SW 1271 (cell line): ENCODE results near the gene ATF7IP.
A peak's percentile ranks its signal among the peaks of the same experiment; 100 is the strongest.

Source experiments
- DNase-seq, 2 experiments: peaks; one replicate each; lab custom pipeline; 2025; lab: John Stamatoyannopoulos, UW

Gene ATF7IP

DNA sequence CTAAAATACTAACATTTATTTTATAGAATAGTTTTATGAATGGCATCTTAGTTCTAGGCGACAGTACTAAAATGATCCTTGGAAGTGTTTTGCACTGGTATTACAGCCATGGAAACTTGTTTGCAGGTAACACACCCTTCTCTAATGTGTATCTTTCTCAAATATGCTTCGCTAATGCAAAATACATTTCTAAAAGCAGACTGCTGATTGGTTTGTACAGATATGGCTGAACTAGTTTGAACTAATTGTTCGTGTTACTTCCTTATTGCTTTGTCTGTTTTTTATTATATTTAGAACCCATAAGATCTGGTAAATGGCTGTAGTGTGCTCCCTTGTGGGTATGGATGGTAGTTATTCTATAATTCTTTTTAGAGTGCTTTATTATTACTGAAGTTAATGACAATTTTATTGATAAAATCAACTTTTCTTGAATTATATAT lies 53.0 kb downstream of the ATF7IP start:
- no peak for DNase-seq

DNA sequence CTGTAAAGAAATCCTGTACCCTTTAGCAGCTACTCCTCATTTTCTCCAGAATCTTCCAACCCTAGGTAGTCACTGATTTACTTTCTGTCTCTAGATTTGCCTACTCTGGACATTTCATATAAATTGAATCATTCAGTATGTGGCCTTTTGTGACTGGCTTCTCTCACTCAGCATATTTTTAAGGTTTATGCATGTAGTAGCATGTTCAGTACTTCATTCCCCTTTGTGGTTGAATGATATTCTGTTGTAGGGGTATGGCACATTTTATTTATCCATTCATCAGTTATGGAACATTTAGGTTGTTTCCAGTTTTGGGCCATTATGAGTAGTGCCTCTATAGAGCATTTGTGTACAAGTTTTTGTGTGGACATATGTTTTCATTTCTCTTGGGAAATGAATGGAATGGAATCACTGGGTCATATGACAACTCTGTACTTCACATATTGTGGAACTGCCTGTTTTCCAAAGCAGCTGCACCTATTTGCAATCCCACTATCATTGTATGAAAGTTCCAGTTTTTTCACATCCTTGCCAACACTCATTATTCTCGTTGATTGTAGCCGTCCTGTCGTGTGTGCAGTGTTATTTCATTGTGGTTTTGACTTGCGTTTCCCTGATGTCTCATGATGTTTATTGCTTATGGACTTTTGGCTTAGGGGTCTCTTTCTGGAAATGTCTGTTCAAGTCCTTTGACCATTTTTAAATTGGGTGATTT lies 57.2 kb downstream of the ATF7IP start:
- no peak for DNase-seq

DNA sequence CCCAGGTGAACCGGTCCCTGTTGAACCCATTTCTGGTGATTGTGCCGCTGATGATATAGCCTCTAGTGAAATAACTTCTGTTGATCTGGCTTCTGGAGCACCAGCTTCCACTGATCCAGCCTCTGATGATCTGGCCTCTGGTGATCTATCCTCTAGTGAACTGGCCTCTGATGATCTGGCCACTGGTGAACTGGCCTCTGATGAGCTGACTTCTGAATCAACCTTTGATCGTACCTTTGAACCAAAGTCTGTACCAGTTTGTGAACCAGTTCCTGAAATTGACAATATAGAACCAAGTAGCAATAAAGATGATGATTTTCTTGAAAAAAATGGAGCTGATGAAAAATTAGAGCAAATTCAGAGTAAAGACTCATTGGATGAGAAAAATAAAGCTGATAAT lies 59.1 kb downstream of the ATF7IP start:
- DNase-seq, result no peak

DNA sequence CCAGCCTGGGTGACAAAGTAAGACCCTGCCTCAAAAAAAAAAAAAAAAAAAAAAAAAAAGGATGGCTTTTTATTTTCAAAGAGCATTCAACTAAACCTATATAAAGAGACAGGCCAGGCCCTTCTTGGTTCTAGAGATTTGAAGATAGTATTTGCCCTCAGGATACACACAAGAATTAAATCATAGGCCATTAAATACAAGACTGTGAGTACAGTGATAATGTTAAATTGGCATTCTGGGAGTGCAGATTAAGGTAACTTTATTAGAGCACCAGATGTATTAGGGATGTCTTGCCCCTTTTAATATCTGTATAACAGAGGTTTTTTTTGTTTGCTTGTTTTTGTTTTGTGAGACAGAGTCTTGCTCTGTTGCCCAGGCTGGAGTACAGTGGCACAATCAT lies 61.3 kb downstream of the ATF7IP start:
- DNase-seq, result no peak

DNA sequence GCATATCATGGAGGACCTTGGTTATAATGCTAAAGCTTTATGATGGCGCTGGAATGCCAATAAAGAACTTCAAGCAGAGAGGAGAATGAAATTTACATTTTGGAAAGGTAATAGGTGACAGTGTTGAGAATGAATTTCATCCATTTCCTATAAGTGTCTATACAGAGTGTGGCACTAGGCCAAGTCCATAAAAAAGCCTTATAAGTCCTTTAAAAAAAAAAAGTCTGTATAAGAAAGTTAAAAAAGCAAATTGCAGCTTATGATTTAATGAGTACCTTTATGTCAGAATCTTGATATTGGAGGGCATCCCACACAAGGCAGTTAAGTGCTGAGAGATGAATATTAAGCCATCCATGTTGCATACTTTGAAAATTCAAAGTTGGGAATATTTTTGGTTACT lies 62.4 kb downstream of the ATF7IP start:
- DNase-seq, result no peak

DNA sequence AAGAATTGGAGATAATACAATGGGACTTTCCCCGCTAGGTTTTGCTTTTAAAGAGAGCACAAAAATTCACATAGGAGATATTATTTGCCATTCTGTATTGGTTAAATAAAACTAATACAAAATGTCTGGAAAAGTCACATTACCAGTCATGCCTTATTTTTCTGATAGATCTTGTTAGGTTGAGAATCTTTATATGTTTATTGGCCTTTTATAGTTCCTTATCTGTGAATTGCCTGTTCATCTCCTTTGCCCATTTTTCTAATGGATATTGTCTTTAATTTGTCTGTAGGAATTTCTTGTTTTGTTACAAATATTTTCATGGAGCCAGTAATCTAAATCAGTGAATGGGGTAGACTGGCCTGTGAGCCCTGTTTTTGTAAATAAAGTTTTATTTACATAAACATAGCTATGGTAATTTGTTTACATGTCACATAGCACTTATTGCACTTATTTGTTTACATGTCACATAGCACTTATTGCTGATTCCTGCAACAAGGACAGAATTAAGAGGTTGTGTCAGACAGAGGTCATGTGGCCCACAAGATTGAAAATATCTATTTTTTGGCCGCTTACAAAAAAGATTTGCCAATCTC lies 65.0 kb downstream of the ATF7IP start:
- no peak for DNase-seq

DNA sequence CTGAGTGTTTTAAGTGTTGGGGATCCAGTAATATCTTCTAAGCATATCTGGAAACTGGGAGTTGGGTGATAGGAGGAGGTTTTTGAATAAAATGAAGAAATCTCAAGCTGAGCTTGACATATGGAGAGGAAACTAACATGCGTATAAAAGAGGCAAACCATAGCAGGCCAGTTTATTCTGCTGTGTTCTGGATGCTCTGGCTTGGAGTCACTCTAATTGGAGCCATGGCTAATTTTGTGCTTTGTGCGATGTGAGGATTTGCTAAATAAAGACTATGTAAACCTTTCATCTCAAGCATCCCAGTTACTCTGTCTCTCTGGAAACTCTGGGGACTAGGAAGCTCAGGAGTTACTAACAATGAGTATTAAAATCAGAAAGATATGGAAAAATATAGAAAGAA lies 66.5 kb downstream of the ATF7IP start:
- no peak for DNase-seq

DNA sequence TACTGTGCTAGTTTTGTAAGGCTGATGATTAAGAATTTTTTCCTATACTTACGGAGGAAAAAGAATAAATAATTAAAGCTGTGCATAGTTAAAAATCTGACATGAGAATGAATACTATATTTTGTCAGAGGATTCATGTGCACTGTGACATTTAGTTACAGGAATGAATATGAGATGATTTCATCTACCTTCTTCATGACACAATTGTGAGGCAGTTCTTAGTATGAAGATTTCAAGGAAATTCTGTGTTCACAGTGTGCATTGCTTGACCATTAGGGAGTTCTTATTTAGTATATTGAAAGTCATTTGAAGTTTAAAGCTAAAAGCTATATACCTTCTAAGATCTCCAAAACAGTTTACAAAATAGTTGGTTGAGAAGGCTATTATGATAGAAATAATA lies 70.1 kb downstream of the ATF7IP start:
- no peak for DNase-seq

DNA sequence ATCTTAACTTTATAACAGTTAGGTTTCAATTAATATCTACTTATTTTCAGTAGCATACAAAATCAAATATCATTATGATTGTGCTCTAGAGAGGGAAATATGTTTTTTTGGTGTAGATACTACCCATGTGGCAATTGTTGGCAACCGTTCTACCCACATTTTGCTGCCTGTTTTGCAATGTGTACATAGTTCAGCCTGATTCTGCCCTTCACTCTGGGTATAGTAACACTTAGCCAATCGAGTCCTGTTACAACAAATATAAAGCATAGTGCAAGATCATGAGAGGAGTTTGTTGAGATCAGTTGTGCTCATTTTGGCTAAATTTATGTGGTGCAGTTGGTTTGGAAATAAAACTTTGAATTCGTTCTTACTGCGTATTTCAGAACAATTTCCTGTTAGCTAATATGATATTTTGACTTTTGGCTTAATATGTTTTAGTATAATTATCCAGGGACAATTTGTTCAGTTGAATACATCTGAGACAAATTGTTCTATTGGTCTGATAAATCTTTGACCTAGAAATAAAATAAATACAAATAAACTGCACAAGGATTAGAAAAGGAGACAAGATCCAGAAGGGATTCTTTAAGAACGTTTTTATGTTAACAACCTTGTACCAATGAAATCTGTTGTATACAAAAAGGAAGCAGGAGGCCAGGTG lies 76.9 kb downstream of the ATF7IP start:
- DNase-seq, result no peak

DNA sequence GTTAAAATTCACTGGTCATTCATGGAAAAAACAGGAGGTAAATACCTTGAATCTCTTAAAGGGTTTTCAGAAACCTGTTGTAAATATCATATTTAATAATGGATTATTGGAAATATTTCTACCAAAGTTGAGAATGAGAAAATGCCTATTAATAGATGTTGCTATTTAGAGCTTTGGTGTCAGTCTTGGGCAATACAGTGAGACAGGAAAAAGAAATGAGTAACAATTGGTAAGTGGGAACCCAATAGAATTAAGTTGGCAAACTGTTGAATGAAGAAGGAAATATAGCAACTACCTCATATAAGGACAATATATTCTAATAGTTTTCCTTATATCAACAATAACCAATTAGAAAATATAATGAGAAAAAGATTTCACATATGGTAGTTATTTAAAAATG lies 78.0 kb downstream of the ATF7IP start:
- DNase-seq, result no peak

DNA sequence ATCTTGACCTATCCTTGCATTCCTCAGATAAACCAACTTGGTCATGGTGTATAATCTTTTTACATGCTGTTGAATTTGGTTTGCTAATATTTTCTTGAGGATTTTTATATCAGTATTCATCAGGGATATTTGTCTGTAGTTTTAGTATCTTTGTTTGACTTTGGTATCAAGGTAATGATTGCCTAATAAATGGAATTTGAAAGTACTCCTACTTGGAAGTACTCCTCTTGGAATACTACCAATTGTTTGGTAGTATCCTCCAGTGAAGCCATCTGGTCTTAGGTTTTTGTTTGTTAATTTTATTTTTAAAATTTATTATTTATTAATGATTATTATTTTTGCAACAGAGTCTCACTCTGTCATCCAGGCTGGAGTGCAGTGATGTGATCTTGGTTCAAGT lies 85.0 kb downstream of the ATF7IP start:
- no peak for DNase-seq

DNA sequence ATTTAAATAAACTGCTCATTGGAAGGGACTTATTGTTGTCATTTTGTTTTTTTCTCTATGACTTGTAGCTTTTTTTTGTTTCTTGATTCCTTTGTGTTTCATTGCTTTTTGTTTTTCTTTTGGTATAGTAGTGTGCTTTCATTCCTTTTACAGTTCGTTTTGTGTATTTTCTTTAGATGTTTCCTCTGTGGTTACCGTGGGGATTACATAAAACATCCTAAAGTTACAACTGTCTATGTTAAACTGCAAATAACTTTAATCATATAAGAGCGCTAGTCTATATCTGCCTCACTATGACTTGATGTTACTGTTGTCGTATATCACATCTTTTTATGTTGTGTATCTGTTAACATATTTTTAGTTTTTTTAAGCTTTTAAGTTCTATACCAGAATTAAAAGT lies 86.9 kb downstream of the ATF7IP start:
- DNase-seq, result no peak

DNA sequence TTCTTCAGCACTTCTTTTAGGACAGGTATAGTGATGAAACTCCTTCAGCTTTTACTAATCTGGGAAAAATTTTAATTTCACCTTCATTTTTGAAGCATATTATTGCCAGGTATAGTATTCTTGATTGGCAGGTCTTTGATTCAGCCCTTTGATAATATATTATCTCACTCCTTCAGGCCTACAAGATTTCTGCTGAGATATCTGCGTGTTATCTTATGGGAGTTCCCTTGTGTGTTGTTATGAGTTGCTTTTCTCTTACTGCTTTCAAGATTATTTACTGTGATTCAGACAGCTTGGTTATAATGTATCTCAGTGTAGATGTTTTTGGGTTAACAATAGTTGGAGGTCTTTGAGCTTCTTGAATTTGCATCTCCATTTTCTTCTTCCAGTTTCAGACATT lies 87.4 kb downstream of the ATF7IP start:
- no peak for DNase-seq

DNA sequence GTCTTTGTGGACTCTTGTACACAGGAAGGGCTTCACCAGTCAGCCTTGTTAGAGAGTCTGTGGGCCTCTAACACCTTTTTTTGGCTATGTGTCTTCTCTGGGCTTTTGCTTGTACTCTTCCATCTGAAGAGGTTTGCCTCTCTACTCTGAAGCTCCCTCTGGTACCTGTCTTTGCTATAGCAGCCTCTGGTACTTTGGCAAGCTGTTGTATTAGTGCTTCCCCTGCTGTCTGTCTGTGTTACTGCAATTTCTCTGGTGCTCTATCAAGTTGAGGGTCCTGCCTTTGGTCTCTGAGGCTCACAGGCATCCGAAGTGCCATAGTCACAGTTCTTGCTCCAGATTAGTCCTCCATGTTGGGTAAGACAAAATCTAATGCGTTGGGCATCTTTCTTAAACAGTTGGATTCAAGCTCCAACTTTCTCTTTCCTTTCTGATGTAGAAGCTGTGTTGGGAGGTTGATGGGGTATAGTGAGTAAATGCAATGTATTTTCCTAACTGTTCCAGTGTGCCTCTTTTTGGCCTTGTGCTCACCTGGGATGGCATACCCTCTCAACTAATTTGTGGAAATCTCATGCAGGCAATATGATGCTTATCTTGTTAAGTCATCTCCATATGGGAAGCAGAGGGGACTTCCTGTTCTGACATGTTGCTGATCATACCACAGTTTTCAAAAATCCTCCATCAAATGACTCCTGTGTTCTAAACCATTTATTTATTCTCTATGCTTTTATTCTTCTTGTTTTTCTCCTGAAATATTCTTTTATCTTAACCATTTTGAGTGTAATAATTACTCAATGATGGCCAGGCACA lies 88.8 kb downstream of the ATF7IP start:
- DNase-seq, result peak in 1 of 2 experiments; percentile 75

DNA sequence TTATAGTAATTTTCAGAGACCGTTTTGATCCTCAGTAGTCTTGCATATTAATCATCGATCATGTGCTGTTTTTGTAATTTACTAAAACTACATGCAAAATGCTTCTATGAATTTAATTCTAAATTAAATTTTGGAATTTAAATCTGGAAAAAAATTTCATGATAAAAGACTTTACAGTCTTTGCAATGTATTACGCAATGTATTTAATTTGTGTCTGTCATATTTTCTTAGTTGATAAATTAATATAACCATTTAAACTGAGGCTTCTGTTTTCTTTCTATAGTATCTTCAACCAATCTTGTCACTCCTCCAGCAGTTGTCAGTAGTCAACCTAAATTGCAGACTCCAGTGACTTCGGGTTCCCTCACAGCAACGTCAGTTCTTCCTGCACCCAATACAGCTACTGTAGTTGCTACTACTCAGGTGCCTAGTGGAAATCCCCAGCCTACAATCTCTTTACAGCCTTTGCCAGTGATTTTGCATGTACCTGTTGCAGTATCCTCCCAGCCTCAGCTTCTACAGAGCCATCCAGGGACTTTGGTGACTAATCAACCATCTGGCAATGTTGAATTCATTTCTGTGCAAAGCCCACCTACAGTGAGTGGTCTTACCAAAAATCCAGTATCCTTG lies 94.8 kb downstream of the ATF7IP start:
- no peak for DNase-seq

DNA sequence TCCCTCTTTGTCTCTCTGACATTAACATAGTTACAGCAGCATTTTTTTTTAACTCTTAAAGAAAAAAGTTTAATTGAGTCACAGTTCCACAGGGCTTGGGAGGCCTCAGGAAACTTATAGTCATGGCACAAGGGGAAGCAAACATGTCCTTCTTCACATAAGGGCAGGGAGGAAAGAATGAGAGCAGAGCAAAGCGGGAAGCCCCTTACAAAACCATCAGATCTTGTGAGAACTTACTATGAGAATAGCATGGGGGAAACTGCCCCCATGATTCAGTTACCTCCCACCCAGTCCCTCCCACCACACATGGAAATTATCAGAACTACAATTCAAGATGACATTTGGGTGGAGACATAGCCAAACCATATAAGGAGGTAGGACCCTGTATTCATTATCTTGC lies 106.0 kb downstream of the ATF7IP start:
- DNase-seq, result no peak

DNA sequence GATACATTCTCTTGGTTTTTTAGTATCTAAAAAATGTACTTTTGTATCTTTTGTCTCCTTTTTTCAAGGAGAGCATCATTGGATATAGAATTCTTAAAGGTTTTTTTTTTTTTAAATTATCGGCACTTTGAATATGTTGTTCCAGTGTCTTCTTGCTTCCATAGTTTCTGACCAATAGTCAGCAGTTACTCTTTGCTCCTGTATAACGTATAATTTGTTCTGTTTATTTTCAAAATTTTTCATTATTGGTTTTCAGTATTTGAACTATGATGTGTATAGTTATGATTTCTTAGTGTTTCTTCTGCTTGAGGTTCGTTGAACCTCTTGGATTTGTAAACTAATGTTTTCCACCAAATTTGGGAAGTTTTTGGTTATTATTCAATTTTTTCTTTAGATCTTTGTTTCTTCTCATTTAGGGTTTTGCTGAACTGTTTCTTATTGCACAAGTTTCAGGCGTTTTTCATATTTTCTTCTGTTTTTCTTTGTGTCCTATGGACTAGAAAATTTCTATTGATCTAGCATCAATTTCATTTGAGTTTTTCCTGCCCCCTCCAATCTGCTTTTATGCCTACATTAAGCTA lies 108.3 kb downstream of the ATF7IP start:
- DNase-seq, result peak in 1 of 2 experiments; percentile 63

DNA sequence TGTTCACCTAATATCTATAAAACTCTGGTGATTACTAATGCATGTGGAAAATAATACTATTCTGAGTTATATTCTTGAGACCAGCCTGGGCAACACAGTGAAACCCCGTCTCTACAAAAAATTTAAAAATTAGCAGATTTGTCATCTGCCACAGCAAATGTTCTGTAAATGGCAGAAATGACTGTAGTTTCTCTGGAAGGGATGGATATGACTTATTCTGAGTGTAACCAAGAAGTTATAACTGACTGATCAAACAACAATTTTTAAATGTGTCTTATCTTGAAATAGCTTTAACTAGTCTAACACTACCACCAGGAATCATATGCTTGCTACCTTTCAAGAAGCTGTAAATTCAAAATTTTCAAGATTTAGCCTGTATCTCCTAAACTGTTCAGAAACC lies 113.5 kb downstream of the ATF7IP start:
- DNase-seq, result no peak

DNA sequence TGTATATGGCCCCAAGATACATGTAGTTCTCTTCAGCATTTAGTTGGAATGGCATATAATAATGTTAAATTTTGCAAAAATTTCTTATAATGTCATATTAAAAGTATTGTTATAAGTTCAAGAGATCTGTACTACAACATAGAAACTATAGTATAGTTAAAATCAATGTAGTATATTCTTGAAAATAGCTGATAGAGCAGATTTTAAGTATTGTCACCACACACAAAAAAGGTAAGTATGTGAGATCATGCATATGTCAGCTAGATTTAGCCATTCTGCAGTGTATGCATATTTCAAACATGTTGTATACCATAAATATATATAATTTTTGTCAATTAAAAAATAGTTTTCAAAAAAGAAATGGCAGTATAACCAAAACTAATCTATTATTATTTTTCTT lies 115.7 kb downstream of the ATF7IP start:
- no peak for DNase-seq

DNA sequence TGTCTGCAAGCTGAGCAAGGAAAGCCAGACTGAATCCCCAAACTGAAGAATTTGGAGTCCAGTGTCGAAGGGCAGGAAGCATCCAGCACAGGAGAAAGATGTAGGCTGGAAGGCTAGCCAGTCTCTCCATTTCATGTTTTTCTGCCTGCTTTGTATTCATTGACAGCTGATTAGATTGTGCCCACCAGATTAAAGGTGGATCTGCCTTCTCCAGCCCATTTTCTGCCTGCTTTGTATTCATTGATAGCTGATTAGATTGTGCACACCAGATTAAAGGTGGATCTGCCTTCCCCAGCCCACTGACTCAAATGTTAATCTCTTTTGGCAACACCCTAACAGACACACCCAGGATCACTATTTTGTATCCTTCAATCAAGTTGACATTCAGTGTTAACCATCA lies 116.9 kb downstream of the ATF7IP start:
- DNase-seq, result no peak

DNA sequence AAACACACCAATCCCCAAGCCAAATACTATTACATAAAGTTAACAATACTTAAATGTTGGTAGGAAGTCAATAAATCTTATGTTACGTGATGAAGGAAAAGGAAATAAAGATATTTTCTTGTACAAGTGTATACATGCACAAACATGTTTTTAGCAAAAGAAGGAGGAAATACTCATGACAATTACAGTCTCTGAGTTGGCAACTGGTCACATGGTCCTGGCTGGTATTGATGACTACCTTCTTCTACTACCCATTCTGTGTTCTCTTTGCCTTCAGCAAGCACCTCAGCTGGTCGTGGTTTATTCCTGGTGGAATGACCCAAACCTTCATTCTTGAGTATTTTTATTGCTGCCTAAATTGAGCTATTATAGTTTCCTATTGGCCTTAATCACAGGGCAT lies 117.4 kb downstream of the ATF7IP start:
- no peak for DNase-seq

DNA sequence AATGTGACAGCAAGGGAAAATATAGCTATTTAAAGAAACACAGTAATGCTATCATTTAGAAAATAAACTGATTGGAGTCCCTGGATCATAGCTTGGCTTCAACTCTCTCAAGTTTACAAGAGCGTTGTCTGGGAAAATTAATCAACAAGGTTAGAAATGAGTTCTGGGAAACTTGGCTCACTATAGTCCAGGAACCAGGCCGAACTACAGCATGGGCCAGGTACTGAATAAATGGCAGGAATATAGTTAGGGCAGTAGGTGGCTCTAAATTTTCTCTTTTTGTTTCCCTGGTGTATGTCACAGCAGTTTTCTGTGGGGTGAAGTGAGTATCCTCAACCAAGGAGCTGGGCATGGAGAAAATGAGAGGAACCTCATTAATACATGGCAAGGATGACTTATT lies 129.8 kb downstream of the ATF7IP start:
- DNase-seq, result no peak
